HG03571 (cell line): ENCODE results near the gene STARD10.

Experiments used
- ATAC-seq: cut with Tn5 transposase; IDR thresholded peaks from one replicate; pipeline ENCODE4 v1.9.1; 2021; ENCODE audit not compliant: unreplicated experiment

The STARD10 gene

GRCh38 chr11:72732329-72732728 lies 61.5 kb downstream of the STARD10 start:
- ATAC-seq = no peak

- no peak for ATAC-seq
Observed at GRCh38 chr11:72730737-72731136, 63.1 kb downstream of the STARD10 start.

- ATAC-seq = no peak
Observed at GRCh38 chr11:72730243-72730642, 63.6 kb downstream of the STARD10 start.

DNA sequence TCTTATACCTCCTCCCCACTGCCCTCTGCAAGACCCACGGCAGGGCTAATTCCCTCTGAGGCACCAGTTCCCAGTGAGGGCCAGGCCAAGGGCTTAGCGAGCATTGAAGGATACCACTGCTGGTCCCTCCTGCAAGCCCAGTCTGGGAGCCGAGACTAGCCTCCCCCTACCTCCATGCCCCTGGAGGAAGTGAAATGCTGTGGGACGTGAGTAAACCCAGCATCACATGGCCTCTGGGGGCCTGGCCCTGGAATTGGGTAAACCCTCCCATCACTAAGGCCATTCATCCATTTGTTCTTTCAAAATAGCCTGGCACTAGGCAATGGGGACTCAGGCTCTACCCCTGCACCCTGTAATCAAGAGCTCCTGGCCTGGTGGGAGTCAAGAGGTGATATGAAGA lies 66.3 kb downstream of the STARD10 start:
- no peak for ATAC-seq

- ATAC-seq = no peak
Observed at GRCh38 chr11:72726266-72727220, 67.3 kb downstream of the STARD10 start.

DNA sequence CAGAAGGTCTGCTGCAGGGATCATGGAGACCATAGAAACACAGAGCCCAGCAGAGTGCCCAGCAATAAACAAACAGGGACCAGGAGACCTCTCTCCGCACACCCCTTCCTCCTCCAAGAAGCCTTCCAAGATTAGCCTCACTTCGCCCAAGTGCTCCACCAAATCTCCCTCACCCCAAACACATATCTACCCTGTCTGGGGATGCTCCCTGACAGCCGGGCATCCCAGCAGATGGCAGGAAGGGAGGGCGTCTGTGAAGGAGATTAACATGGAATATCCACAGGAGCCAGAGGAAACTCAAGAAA lies 68.2 kb downstream of the STARD10 start:
- ATAC-seq = no peak

DNA sequence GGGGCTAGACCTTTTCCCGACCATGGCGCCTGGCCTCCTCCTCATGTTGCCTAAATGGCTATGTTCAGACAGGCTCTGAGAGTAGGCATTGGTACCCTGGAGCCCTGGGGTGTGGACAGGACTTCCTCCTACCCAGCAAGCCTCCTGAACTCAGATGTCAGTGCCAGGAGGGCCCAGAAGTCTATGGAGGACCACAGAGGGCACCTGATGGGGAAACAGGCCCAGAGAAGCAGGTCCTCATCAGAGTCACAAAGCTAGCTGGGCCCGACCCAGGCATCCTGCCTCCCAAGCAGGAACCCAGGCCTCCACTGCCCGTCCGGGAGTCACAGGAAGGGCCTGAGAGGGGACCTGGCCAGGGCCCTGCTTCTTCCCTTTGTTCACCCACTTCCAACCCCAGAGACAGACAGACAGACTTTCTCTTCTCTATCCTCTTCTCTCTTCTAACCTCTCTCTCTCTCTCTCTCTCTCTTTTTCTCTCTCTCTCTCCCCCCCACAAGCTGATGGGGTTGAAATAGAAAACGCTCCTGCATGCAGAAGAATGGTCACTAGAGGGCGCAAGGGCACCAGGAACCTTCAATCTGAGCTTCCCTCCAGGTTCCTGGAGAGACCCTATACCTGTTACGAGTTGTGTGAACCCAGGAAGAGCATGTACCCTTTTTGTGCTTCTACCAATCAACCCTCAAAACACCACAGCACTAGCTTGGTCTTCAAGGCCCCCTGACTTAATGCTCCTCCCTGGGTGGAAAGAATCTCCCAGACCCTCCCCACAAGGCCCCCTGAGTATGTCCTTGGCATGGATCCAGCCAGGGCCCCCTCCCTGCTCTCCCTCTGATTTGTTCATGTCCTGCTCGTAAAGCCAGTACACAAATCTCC lies 68.8 kb downstream of the STARD10 start:
- no peak for ATAC-seq

DNA sequence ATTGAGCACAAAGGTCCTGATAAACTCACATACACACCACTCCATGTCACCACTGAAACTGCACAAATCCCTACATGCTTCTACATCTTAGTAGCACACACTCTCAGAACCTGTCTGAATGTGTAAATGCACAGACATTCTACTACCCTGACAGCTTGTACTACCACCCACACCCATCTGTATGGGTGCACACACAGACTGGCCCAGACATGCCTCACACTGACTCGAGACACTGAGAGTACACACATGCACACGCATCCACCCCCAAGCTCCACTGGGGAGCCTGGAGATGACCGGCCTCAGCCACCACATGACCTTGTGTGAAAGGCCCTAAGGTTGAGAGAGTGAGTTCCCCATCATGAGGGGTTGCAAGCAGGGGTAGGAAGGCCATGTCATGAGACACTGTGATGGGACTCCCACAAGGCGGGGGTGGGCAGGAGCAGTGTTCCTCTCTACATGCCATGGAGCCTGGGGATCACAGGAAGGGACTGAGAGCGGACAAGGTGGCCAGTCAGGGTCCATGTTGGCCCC lies 69.8 kb downstream of the STARD10 start:
- no peak for ATAC-seq

DNA sequence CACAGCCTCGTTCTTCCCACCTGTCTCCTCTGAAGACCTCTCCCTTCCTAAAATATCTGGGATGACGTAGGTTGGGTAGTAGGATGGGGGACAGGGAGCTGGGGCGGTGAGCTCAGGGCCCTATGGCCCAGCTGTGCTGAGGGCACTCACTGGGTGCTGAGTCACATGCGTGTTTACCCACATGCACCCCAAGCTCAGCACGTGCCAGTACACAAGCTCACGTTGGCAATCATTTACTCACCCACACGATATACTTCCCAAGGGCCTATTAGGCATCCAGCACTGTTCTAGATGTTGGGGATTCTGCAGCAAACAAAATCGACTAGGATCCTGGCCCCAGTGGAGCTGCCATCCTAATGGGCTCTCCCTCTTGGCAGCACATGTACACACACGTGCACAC lies 70.3 kb downstream of the STARD10 start:
- ATAC-seq = no peak

GRCh38 chr11:72722050-72722748 lies 71.6 kb downstream of the STARD10 start:
- ATAC-seq = peak; percentile 66

GRCh38 chr11:72721689-72722049 lies 72.2 kb downstream of the STARD10 start:
- ATAC-seq = no peak

GRCh38 chr11:72721276-72721675 lies 72.6 kb downstream of the STARD10 start:
- ATAC-seq = no peak

DNA sequence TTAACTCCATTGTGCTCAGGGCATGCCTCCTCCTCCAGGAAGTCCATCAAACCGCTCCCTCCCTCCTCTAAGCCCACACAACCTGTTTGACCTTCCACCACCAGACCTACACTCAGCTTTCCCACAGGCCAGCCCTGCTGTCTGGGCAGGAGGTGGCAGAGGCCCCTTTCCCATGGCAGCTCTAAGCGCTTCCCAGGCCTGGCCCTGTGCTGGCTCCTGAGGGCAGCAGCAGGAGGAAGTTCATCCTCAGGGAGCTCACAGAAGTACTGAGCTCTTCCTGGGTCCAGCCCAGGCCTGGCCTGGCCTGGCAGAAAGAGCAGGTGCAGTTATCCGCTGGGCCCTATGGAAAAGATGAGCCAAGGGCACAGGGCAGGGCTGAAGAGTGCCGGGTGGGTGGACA lies 73.1 kb downstream of the STARD10 start:
- ATAC-seq = no peak

GRCh38 chr11:72720047-72720446 lies 73.8 kb downstream of the STARD10 start:
- ATAC-seq = no peak

- no peak for ATAC-seq
Observed at GRCh38 chr11:72719551-72719950, 74.3 kb downstream of the STARD10 start.

DNA sequence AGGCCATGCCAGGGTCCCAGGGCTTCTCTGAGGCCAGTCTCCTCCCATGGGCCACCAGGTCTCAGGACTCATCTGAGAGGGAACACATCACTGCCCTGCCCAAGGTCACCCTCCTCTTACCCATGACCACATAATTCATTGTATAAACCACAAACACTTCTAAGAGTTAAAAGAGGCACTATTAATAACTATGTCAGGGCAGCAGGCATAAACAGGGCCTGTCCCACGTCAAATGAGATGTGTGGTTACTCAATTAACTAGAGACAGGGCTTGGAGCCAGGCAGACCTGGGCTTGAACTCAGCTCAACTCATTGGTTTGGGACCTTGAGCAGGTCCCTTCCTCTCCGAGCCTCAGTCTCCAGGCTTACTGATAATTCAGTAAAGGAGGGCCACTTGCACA lies 74.7 kb downstream of the STARD10 start:
- ATAC-seq = no peak

- ATAC-seq = no peak
Observed at GRCh38 chr11:72718101-72718501, 75.7 kb downstream of the STARD10 start.

GRCh38 chr11:72716788-72717435 lies 76.9 kb downstream of the STARD10 start:
- ATAC-seq = no peak

GRCh38 chr11:72716290-72716689 lies 77.6 kb downstream of the STARD10 start:
- ATAC-seq = no peak

GRCh38 chr11:72712841-72713240 lies 81.0 kb downstream of the STARD10 start:
- ATAC-seq = no peak
